Gastroesophageal sphincter (tissue), 3 donors: Measurements from ENCODE around the gene TMEM225.
"Not testable (repeated sequence)": the region's sequence is repeated elsewhere in the genome, so short reads cannot be mapped to it uniquely, and the experiment has no call there.

Experiments used
- CTCF ChIP-seq, 4 experiments: fragments of 200-600 bp in 2 of 4; fragments of 450-650 bp in 2 of 4; sonication (generic) in 1 of 4; IDR thresholded peaks; one replicate each; pipeline ENCODE4 v1.5.1; 2017 to 2019; ENCODE audit warnings: antibody characterized with exemption in 4 of 4, mild to moderate bottlenecking in 2 of 4, moderate library complexity in 2 of 4
- POLR2A ChIP-seq, 2 donors: fragments of 450-650 bp; IDR thresholded peaks; one replicate each; pipeline ENCODE4 v1.6.1; 2017; ENCODE audit warnings: antibody characterized with exemption in 2 of 2, mild to moderate bottlenecking in 2 of 2, moderate library complexity in 1 of 2
- POLR2AphosphoS5 ChIP-seq: sonication (generic); formaldehyde crosslinking; IDR thresholded peaks from one replicate; pipeline ENCODE4 v1.6.1; 2017; ENCODE audit warnings: antibody characterized with exemption

GRCh38 chr11:123865293-123865692 is 20.2 kb downstream of the TMEM225 start:
- not testable (repeated sequence) for TF ChIP-seq CTCF (IDR thresholded peaks at IDR 0.05); POLR2A (IDR thresholded peaks at IDR 0.05); POLR2AphosphoS5
